BJ (cell line): ENCODE data around the gene ACP1. TPM values are rescaled to one million over a fixed set of nuclear protein-coding genes. Genes with fewer than 3 reads are reported as not detected.

Experiments
- CTCF ChIA-PET: fragments of 350-600 bp; formaldehyde crosslinking; extraction: SDS; loops from one replicate; lab custom pipeline; 2021; ENCODE audit warnings: antibody characterized with exemption, inconsistent platforms; lab: Yijun Ruan, JAX
- POLR2A ChIA-PET: fragments of 300-600 bp; sonication (Branson Sonifier 250); formaldehyde crosslinking; extraction: SDS; loops from one replicate; lab custom pipeline; 2021; ENCODE audit warnings: antibody characterized with exemption; lab: Charles Lee
- DNase-seq: peaks from one replicate; pipeline ENCODE4 v3.0.0-alpha.2; 2011; ENCODE audit warnings: low read depth
- H3K27me3 ChIP-seq: 2 replicates; pipeline ENCODE4 v1.6.0; 2011; ENCODE audit warnings: low read length; ENCODE audit not compliant: control insufficient read depth, insufficient read depth
- H3K36me3 ChIP-seq: 2 replicates; pipeline ENCODE4 v1.5.1; 2011; ENCODE audit warnings: low read length; ENCODE audit not compliant: control insufficient read depth, insufficient read depth
- H3K4me3 ChIP-seq: 2 replicates; pipeline ENCODE4 v1.5.1; 2011; ENCODE audit warnings: low read depth, mild to moderate bottlenecking, control low read depth, low read length
- polyA plus RNA-seq: library from polyadenylated mRNA; depleted of rRNA; stranded (reverse); fragments of >200 nt; gene quantifications from 2 replicates; pipeline ENCODE4 v1.2.3, GENCODE V29; 2011
- TF ChIP-seq, protein P1 (sequence below): IDR thresholded peaks from 2 replicates; pipeline ENCODE4 v1.5.1; 2011; ENCODE audit warnings: low read depth, mild to moderate bottlenecking, control low read depth, inconsistent platforms, low read length, moderate library complexity; ENCODE audit not compliant: insufficient read depth

ACP1 gene
- polyA plus RNA-seq, 1 experiment = 135 TPM

DNA sequence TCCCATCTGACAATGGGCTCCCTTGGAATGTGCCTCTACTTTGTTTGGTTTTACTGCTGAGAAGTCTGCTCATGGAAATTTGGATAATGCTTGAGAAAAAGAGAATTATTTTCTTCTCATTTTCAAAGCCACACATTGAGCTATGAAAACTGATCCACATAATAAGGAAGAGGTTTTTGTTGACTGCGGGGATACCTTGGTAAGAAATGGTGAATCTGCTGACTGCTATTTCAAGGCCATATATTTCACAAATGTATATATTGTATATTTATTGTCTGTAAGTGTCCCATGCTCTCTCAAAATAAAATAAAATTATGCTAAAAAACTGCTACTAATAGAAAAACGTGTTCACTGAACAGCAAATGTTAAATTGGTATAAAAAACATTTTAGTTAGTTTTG is 16.0 kb upstream of the ACP1 start:
- TF ChIP-seq, protein P1, sequence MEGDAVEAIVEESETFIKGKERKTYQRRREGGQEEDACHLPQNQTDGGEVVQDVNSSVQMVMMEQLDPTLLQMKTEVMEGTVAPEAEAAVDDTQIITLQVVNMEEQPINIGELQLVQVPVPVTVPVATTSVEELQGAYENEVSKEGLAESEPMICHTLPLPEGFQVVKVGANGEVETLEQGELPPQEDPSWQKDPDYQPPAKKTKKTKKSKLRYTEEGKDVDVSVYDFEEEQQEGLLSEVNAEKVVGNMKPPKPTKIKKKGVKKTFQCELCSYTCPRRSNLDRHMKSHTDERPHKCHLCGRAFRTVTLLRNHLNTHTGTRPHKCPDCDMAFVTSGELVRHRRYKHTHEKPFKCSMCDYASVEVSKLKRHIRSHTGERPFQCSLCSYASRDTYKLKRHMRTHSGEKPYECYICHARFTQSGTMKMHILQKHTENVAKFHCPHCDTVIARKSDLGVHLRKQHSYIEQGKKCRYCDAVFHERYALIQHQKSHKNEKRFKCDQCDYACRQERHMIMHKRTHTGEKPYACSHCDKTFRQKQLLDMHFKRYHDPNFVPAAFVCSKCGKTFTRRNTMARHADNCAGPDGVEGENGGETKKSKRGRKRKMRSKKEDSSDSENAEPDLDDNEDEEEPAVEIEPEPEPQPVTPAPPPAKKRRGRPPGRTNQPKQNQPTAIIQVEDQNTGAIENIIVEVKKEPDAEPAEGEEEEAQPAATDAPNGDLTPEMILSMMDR = no peak
- CTCF ChIA-PET = interaction anchor here (0.6 to 0.7 kb wide), 2 partner anchors 38 to 1547 kb away, joined by 3 read pairs; no protein-coding TSS in a partner anchor
- Histone ChIP-seq H3K27me3 (no peaks in the 10 kb centered on the region), H3K4me3 (no peak overlapping the region), H3K36me3 (peaks cover 5% of the 10 kb centered on the region)
- POLR2A ChIA-PET = no interaction called here
- no peak for DNase-seq

DNA sequence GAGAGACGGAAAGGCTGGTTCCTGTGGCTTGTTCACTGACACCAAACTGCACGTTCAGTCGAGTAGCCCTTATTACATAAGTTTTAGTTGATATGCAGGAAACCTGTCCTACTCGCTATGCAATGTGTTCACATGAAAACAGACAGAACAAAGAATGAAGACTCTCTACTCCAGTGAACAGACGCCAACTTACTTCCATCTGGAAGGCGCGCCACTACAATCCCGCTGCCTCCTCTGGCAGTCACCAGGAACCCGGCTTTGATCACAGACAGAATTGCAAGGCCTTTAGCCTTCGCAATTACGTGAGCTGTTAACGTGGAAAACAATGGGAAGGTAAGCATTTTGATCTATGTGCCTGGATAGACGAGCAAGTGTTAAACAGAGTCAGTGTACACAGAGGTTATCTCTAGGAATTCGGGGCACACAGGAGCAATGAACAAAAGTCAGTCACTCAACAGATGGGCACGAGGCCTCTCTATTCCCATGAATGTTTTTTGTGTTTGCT is 15.2 kb upstream of the ACP1 start:
- Histone ChIP-seq H3K36me3 (peaks cover 4% of the 10 kb centered on the region), H3K4me3 (no peak overlapping the region), H3K27me3 (no peaks in the 10 kb centered on the region)
- DNase-seq = no peak
- ChIA-PET POLR2A (no interaction called here), CTCF (interaction anchor here (0.7 kb wide), 1 partner anchor 387 kb away, joined by 3 read pairs; no protein-coding TSS in a partner anchor)
- TF ChIP-seq, protein P1 = no peak

DNA sequence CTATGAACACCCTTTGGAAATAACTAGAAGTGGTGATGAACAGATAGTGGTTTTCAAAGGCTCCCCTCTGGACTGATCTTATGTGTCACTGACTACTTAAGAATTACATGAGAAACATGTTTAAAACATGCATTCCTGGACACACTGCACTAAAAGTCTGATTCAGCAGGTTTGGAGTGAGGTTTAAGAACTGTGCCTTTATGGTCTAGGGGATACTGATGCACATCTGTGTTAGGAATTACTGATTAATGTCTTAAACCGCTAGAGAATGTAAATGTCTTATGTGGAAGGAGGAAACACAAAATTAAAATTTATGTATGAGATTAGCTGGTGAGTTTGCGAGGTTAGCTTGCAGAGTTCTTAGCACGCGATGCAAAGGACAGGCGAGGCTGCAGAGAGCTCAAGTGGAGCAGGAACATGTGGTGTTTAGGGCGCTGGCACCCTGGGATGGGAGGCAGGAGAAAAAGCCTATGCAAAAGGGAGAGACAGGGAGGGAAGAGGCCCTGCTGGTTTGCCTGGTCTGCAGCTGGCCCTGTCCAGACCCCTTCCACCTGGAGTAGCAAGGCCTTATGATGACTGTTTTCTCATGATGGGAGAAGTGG is 12.6 kb upstream of the ACP1 start:
- POLR2A ChIA-PET = no interaction called here
- TF ChIP-seq, protein P1 = no peak
- Histone ChIP-seq H3K27me3 (no peaks in the 10 kb centered on the region), H3K36me3 (no peaks in the 10 kb centered on the region; the same call in 1 of the 2 replicates), H3K4me3 (no peak overlapping the region)
- no peak for DNase-seq
- CTCF ChIA-PET = no interaction called here

DNA sequence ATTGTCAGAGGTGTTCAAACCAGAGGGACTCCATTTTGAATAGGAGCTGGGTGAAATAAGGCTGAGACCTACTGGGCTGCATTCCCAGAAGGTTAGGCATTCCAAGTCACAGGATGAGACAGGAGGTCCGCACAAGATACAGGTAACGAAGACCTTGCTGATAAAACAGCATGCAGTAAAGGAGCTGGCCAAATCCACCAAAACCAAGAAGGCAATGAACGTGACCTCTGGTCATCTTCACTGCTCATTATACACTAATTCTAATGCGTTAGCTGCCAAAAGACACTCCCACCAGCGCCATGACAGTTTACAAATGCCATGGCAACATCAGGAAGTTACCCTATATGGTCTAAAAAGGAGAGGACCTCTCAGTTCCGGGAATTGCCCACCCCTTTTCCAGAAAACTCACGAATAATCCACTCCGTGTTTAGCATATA is 11.5 kb upstream of the ACP1 start:
- ChIA-PET POLR2A (no interaction called here), CTCF (no interaction called here)
- TF ChIP-seq, protein P1 = no peak

DNA sequence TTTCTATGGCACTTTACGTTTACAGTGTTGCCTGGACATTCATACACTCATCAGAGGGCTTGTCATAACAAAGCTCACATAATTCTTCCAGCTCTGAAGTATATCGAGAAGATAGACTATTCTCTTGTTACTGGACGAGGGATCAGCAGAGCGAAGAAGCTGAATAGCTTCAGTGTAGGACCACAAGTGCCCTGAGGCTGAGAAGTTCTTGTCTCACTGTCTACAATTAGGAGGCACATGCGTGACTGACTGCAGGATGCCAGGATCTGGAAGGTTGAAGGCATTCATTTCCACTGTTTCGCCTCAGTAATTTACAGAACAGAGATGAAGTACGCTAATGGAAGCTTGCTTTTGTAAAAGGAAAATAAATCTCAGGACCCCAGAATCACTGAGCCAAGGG is 10.5 kb upstream of the ACP1 start:
- TF ChIP-seq, protein P1 = no peak
- ChIA-PET CTCF (interaction anchor here (5.5 kb wide), 1 partner anchor 35 kb away, joined by 21 read pairs; no protein-coding TSS in a partner anchor), POLR2A (no interaction called here)
- DNase-seq = no peak
- Histone ChIP-seq H3K27me3 (no peaks in the 10 kb centered on the region), H3K4me3 (no peak overlapping the region), H3K36me3 (no peaks in the 10 kb centered on the region)

More for the DNA sequence above, 11.5 kb upstream of the ACP1 start:
- no peak overlapping the region for H3K4me3 ChIP-seq
- H3K36me3 ChIP-seq = no peaks in the 10 kb centered on the region; the same call in 1 of the 2 replicates
- H3K27me3 ChIP-seq = no peaks in the 10 kb centered on the region
- no peak for DNase-seq
